ENCODE measurements around the gene FAM50A.

FAM50A gene

DNA sequence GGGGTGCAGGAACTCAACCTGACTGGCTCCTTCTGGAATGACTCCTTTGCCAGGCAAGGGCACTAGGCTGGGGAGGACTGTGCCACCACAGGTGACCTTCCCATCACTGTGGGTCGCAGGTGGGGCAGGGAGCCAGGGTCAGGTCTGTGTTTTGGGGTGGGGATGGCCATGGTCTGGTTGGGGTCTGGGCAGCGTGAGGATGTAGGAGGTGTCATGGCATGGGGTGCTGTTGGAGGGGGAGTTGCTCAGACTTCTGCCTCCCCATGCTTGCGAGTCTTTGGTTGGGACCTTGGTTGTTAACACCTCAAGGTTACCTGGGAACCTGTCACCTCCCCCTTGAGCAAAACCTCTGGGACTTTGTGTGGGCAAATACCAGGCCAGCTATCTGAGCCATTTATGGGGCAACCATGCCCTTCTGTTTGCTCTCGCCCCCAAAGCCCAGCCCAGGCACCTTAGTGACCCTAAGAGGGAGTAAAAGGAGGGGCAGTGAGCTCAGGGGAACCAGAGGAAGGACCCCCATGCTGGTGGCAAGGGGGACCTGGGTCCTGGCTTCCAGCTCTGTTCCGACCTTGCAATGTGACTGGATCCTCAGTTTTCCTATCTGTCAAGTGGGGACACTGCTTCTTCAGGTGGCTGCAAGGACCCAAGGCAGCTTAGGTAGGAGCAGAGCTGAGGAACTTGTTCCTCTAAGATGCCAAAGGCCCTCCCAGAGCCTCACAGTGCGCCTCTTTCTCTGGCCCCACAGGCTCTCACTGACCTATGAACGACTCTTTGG, 9.4 kb upstream of the FAM50A start:
- Histone ChIP-seq H3K9ac (ENCODE audit: low read length) (no peak overlapping the region), H3K27ac (ENCODE audit: low read depth, low read length) (no peak overlapping the region), H3K4me3 (ENCODE audit: low read depth in 1 of 2, low read length in 2 of 2) (no peak overlapping the region), H3K4me1 (ENCODE audit: insufficient read depth, low read length) (peaks cover 11% of the 10 kb centered on the region), H3K36me3 (ENCODE audit: insufficient read depth, low read length) (peaks cover 24% of the 10 kb centered on the region), H3K27me3 (ENCODE audit: control insufficient read depth in 1 of 2, insufficient read depth in 2 of 2, low read length in 2 of 2) (no peaks in the 10 kb centered on the region), H3K9me3 (ENCODE audit: low read length) (no peaks in the 10 kb centered on the region)

DNA sequence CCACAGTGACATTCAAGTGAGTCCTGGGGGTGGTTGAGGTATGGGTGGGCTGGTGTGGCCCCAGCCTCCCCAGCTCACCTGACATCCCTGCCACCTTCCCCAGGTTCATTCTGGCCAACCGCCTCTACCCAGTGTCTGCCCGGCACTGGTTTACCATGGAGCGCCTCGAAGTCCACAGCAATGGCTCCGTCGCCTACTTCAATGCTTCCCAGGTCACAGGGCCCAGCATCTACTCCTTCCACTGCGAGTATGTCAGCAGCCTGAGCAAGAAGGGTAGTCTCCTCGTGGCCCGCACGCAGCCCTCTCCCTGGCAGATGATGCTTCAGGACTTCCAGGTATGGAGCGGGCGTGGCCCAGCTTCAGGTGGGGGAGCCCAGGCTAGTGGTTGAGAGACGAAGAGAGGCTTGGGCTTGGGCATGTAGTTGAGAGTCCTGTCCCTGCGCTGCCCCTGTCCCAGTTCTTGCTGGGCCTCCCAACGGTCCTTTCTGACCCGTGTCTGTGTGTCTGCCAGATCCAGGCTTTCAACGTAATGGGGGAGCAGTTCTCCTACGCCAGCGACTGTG, 8.7 kb upstream of the FAM50A start:
- Histone ChIP-seq H3K4me1 (ENCODE audit: insufficient read depth, low read length) (peaks cover 8% of the 10 kb centered on the region), H3K9me3 (ENCODE audit: low read length) (no peaks in the 10 kb centered on the region), H3K27ac (ENCODE audit: low read depth, low read length) (no peak overlapping the region), H3K4me3 (ENCODE audit: low read depth in 1 of 2, low read length in 2 of 2) (no peak overlapping the region), H3K36me3 (ENCODE audit: insufficient read depth, low read length) (peaks cover 26% of the 10 kb centered on the region), H3K9ac (ENCODE audit: low read length) (no peak overlapping the region), H3K27me3 (ENCODE audit: control insufficient read depth in 1 of 2, insufficient read depth in 2 of 2, low read length in 2 of 2) (no peaks in the 10 kb centered on the region)

DNA sequence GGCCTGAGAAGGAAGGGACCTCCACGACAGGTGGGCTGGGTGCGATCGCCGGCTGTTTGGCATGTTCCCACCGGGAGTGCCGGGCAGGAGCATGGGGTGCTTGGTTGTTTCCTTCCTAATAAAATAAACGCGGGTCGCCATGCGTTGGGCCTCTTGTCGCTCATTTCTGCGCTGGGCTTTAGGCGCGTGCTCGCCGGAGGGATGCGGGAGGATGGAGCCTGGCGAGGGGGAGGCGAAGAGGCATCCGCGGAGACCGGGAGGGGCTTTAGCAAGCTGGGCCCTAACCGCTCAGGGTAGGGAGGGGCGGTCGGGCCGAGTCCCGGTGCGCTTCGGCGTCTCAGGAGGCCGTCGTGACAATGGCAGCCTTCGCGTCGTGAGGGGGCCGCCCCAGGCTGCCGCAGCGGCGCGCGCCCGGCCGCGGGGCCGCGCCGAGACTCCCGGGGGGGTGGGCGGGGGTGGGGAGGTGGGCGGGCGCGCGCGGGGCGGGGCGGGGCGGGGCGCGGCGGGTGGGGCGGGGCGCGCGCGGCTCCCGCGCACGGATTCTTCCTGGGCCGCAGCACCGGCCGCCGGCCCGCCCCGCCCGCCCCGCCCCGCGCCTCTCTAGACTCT, 7.5 kb upstream of the FAM50A start:
- Histone ChIP-seq H3K36me3 (ENCODE audit: insufficient read depth, low read length) (peaks cover 35% of the 10 kb centered on the region), H3K27me3 (ENCODE audit: control insufficient read depth in 1 of 2, insufficient read depth in 2 of 2, low read length in 2 of 2) (no peaks in the 10 kb centered on the region), H3K27ac (ENCODE audit: low read depth, low read length) (peak overlapping the region; percentile 41), H3K9me3 (ENCODE audit: low read length) (no peaks in the 10 kb centered on the region), H3K4me1 (ENCODE audit: insufficient read depth, low read length) (peaks cover 8% of the 10 kb centered on the region), H3K9ac (ENCODE audit: low read length) (peak overlapping the region; percentile 19), H3K4me3 (ENCODE audit: low read depth in 1 of 2, low read length in 2 of 2) (peak overlapping the region in 1 of 2 donors; percentile 32)

DNA sequence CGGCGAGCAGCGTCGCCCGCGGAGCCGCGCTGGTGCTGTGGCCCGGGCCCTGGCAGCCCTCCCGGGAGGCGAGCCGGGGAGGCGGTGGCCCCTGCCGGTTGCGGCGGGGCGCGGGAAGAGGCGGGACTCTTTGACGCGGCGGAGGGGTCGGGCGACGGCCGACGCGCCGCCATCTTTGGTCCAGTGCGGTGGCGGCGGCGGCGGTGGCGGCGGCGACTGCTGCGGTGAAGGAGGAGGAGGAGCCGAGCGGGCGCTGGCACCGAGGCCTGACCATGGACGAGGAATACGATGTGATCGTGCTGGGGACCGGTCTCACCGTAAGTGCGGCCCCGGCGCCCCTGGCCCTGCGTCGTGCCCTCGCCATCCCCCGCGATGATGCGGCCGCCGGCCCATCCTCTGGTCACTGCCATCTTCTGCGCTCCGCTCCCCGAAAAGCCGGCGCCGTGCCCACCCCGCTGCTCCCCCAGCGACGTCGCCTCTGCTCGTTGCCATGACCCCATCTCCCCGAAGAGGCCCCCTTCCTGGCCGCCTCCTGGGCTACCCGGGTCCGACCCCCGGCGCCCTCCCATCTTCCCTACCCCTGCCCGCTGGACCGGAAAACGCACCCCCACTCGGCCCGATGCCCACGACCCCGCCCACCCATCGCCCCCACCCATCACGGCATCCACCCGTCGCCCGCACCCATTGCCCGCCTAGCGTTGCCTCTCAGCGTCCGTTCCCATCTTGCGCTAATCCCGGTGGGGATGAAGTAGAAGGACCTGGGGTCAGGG, 6.8 kb upstream of the FAM50A start, which contains the start of gene GDI1:
TSS of gene GDI1 (plus strand) at position 172 of the 770 bp plus-strand sequence. CDS start at position 273, 101 bp downstream.
- H3K36me3 ChIP-seq (ENCODE audit: insufficient read depth, low read length), result peaks cover 36% of the 10 kb centered on the region

DNA sequence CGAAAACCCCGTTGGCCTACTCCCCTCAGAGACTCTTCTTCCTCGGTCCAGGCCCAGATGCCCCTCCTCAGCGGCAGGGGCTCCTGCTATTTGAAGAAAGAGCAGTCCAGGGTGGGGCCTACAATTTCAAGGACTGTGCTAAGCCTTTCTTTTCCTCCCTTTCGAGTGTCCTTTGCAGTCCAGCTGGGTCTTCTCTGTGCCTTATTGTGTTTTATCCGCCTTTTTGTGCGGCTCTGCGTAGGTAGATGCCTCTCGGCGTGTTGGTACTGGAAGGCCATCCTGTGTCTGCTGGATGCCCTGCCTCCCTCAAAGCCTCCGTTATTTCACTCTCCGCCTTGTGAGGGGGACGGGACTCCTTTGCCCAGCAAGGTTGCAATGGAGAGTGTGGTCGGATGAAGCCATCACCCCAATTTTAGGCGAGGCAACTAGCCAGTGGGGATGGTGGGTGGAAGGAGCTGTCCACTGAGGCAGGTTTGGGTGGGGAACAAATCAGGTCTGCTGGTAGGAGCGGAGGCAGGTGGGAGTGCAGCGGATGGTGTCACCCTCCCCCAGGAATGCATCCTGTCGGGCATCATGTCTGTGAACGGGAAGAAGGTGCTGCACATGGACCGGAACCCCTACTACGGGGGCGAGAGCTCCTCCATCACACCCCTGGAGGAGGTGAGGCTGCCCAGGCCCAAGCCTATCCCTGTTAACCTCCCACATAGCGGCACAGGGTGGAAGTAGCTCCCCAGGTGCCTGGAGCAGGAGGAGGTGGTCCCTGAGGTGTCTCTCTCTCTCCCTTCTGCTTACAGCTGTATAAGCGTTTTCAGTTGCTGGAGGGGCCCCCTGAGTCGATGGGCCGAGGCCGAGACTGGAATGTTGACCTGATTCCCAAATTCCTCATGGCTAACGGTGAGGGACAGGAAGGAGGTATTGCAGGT, 5.7 kb upstream of the FAM50A start:
- Histone ChIP-seq H3K27ac (ENCODE audit: low read depth, low read length) (peak overlapping the region; percentile 24), H3K36me3 (ENCODE audit: insufficient read depth, low read length) (peaks cover 37% of the 10 kb centered on the region)

More for the DNA sequence above, 6.8 kb upstream of the FAM50A start, which contains the start of gene GDI1:
- peaks cover 8% of the 10 kb centered on the region for H3K4me1 ChIP-seq (ENCODE audit: insufficient read depth, low read length)
- H3K27ac ChIP-seq (ENCODE audit: low read depth, low read length), result peak within 1 kb of the TSS; percentile 41
- H3K9ac ChIP-seq (ENCODE audit: low read length), result peak within 1 kb of the TSS; percentile 19
- no peaks in the 10 kb centered on the region for H3K27me3 ChIP-seq (ENCODE audit: control insufficient read depth in 1 of 2, insufficient read depth in 2 of 2, low read length in 2 of 2)
- H3K9me3 ChIP-seq (ENCODE audit: low read length), result no peaks in the 10 kb centered on the region
- peak within 1 kb of the TSS; percentile 33 to 48 for H3K4me3 ChIP-seq (ENCODE audit: low read depth in 1 of 2, low read length in 2 of 2)

DNA sequence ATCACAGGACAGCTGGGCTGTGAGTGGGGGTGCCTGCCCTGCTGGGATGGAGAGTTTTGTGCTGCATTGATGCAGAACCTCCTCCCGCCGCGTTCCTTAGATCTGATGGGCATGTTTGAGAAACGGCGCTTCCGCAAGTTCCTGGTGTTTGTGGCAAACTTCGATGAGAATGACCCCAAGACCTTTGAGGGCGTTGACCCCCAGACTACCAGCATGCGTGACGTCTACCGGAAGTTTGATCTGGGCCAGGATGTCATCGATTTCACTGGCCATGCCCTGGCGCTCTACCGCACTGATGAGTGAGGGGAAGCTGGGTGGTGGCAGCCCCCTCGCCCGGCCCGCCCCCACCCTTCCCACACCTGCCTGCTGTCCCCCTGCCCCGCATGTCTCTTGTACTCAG, 4.1 kb upstream of the FAM50A start:
- H3K27me3 ChIP-seq (ENCODE audit: control insufficient read depth in 1 of 2, insufficient read depth in 2 of 2, low read length in 2 of 2), result peaks cover 0 to 4% of the 10 kb centered on the region in 2 donors
- no peak overlapping the region for H3K27ac ChIP-seq (ENCODE audit: low read depth, low read length)
- H3K36me3 ChIP-seq (ENCODE audit: insufficient read depth, low read length), result peaks cover 29% of the 10 kb centered on the region
- peaks cover 9% of the 10 kb centered on the region for H3K4me1 ChIP-seq (ENCODE audit: insufficient read depth, low read length)
- H3K9ac ChIP-seq (ENCODE audit: low read length), result no peak overlapping the region
- H3K9me3 ChIP-seq (ENCODE audit: low read length), result no peaks in the 10 kb centered on the region
- H3K4me3 ChIP-seq (ENCODE audit: low read depth in 1 of 2, low read length in 2 of 2), result no peak overlapping the region

More for the DNA sequence above, 5.7 kb upstream of the FAM50A start:
- Histone ChIP-seq H3K4me3 (ENCODE audit: low read depth in 1 of 2, low read length in 2 of 2) (peak overlapping the region; percentile 33), H3K27me3 (ENCODE audit: control insufficient read depth in 1 of 2, insufficient read depth in 2 of 2, low read length in 2 of 2) (no peaks in the 10 kb centered on the region), H3K9me3 (ENCODE audit: low read length) (no peaks in the 10 kb centered on the region), H3K9ac (ENCODE audit: low read length) (peak overlapping the region; percentile 0), H3K4me1 (ENCODE audit: insufficient read depth, low read length) (peaks cover 8% of the 10 kb centered on the region)

DNA sequence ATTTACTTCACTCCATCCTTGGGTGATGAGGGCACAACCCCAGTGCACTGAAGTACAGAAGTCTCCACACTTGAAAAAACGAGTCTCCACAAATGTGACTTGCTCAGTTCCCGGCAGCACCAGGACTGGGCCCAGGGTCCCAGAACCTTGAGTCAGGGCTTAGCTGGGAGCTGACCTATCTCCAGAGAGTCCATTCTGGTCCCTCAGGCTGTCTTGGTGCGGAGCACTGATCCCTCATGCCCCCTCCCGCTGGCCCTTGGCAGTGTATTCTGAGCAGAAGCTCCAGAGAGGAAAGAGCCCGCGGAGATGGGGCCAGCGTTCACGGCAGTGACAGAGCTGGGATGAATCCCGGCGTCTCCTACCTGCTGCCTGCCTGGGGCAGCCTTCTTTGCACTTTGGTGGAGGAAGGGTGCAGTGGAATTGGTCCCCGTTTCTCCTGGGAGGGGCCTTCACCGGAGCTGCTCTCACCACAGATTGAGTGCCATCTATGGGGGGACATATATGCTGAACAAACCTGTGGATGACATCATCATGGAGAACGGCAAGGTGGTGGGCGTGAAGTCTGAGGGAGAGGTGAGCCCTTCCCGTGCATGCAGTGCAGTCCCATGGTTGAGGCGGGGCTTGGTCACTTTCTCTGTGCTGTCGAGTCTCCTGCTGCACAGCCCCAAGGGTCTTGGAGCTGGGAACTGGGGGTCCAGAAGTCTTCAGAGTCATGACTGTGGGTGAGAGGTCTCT, 3.2 kb upstream of the FAM50A start:
- peaks cover 18% of the 10 kb centered on the region for H3K4me1 ChIP-seq (ENCODE audit: insufficient read depth, low read length)
- no peaks in the 10 kb centered on the region for H3K9me3 ChIP-seq (ENCODE audit: low read length)
- no peak overlapping the region for H3K9ac ChIP-seq (ENCODE audit: low read length)
- peaks cover 26% of the 10 kb centered on the region for H3K36me3 ChIP-seq (ENCODE audit: insufficient read depth, low read length)
- H3K27ac ChIP-seq (ENCODE audit: low read depth, low read length), result no peak overlapping the region
- H3K4me3 ChIP-seq (ENCODE audit: low read depth in 1 of 2, low read length in 2 of 2), result no peak overlapping the region
- peaks cover 0 to 5% of the 10 kb centered on the region in 2 donors for H3K27me3 ChIP-seq (ENCODE audit: control insufficient read depth in 1 of 2, insufficient read depth in 2 of 2, low read length in 2 of 2)

DNA sequence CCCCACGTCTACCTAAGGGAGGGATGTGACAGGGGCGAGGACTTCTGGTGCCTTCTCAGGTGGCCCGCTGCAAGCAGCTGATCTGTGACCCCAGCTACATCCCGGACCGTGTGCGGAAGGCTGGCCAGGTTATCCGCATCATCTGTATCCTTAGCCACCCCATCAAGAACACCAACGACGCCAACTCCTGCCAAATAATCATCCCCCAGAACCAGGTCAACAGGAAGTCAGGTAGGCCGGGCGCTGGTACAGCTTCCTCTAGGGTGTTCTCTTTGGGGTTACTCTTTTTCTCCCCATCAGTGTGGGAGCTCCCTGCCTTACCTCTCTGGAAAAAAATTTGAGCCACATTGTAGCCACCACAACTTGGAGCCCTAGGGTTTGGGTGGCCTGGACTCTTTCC, 2.4 kb upstream of the FAM50A start:
- Histone ChIP-seq H3K4me1 (ENCODE audit: insufficient read depth, low read length) (peaks cover 18% of the 10 kb centered on the region), H3K36me3 (ENCODE audit: insufficient read depth, low read length) (peaks cover 31% of the 10 kb centered on the region)

DNA sequence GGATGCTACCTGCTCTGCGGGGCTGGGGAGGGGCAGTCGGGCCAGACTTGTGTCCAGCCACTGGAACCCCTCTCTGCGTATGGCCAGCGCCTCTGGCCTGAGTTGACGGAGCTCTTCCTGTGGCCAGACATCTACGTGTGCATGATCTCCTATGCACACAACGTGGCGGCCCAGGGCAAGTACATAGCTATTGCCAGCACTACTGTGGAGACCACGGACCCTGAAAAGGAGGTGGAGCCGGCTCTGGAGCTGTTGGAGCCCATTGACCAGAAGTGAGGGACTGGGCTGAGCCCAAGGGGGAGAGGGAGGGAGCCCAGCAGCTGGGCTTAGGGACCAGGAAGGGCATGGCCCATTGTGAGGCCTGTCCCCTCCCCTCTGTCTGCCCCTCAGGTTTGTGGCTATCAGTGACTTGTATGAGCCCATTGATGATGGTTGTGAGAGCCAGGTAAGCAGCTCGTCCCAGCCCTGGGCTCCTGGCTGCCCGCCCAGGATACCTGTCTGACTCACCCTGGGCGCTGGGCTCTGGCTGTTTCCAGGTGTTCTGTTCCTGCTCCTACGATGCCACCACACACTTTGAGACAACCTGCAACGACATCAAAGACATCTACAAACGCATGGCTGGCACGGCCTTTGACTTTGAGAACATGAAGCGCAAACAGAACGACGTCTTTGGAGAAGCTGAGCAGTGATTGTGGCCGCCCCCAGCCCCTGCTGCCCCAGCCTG, 1.8 kb upstream of the FAM50A start:
- Histone ChIP-seq H3K27ac (ENCODE audit: low read depth, low read length) (no peak overlapping the region), H3K4me3 (ENCODE audit: low read depth in 1 of 2, low read length in 2 of 2) (no peak overlapping the region), H3K9ac (ENCODE audit: low read length) (no peak overlapping the region), H3K9me3 (ENCODE audit: low read length) (no peaks in the 10 kb centered on the region), H3K36me3 (ENCODE audit: insufficient read depth, low read length) (peaks cover 31% of the 10 kb centered on the region), H3K27me3 (ENCODE audit: control insufficient read depth in 1 of 2, insufficient read depth in 2 of 2, low read length in 2 of 2) (peaks cover 0 to 5% of the 10 kb centered on the region in 2 donors), H3K4me1 (ENCODE audit: insufficient read depth, low read length) (peaks cover 18% of the 10 kb centered on the region)

More for the DNA sequence above, 2.4 kb upstream of the FAM50A start:
- no peaks in the 10 kb centered on the region for H3K9me3 ChIP-seq (ENCODE audit: low read length)
- H3K27me3 ChIP-seq (ENCODE audit: control insufficient read depth in 1 of 2, insufficient read depth in 2 of 2, low read length in 2 of 2), result peaks cover 0 to 5% of the 10 kb centered on the region in 2 donors
- H3K4me3 ChIP-seq (ENCODE audit: low read depth in 1 of 2, low read length in 2 of 2), result no peak overlapping the region
- no peak overlapping the region for H3K27ac ChIP-seq (ENCODE audit: low read depth, low read length)
- H3K9ac ChIP-seq (ENCODE audit: low read length), result no peak overlapping the region
